Right lobe of liver (tissue), 4 donors: ENCODE results near the gene SHANK2.

Source experiments
- POLR2A ChIP-seq: fragments of 450-650 bp; IDR thresholded peaks from one replicate; pipeline ENCODE4 v1.6.1; 2017; ENCODE audit warnings: antibody characterized with exemption, mild to moderate bottlenecking
- TF ChIP-seq, protein P1 (sequence below), 4 donors: fragments of 200-600 bp in 3 of 4; fragments of 450-650 bp in 1 of 4; IDR thresholded peaks; one replicate each; pipeline versions ENCODE4 v1.5.1 to v1.8.0; 2016 to 2022; ENCODE audit warnings: antibody characterized with exemption in 4 of 4, mild to moderate bottlenecking in 2 of 4
- donor health status: DM: no; HTN: no; CAD: no.
- donor health status: DM: no; HTN: no; CAD: no.
- donor health status: DM: no; HTN: yes; CAD: no.

DNA sequence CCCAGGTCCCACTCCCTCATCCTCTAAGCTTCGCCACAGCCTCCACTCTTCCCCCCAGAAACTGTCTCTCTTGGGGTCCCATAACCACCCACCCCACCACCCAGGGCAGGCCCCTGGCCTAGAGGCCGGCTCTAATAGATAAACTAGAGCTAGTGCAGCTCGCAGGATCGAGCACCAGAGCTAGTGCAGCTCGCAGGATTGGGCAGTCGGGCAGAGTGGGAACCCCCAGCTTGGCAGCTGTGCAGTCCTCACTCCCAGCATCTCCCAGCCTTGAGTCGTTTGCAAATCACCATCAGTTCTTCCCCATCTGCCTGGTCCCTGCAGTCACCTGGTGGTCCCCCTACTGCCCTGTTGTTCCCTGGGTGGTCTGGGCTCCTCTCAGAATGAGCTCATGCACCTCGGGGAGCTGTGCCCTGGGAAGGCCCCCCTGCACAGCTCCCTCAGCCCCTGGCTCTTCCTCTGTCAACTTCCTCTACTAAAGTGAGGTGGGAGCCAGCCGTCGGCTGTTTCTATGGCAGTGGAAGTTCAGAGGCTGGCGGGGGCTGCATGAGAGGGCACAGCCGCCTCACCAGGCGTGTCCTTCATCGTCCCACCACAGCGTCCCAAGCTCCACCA is 15.5 kb upstream of the SHANK2 start:
- TF ChIP-seq POLR2A, result no peak
- TF ChIP-seq, protein P1, sequence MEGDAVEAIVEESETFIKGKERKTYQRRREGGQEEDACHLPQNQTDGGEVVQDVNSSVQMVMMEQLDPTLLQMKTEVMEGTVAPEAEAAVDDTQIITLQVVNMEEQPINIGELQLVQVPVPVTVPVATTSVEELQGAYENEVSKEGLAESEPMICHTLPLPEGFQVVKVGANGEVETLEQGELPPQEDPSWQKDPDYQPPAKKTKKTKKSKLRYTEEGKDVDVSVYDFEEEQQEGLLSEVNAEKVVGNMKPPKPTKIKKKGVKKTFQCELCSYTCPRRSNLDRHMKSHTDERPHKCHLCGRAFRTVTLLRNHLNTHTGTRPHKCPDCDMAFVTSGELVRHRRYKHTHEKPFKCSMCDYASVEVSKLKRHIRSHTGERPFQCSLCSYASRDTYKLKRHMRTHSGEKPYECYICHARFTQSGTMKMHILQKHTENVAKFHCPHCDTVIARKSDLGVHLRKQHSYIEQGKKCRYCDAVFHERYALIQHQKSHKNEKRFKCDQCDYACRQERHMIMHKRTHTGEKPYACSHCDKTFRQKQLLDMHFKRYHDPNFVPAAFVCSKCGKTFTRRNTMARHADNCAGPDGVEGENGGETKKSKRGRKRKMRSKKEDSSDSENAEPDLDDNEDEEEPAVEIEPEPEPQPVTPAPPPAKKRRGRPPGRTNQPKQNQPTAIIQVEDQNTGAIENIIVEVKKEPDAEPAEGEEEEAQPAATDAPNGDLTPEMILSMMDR (IDR thresholded peaks at IDR 0.05), result no peak
